WTC11 (cell line): ENCODE data around the gene ELOVL7. TPM values are rescaled to one million over a fixed set of nuclear protein-coding genes. Genes with fewer than 3 reads are reported as not detected.
A peak's percentile ranks its signal among the peaks of the same experiment; 100 is the strongest.

ENCODE experiments used
- ATAC-seq: fragments of 200-7000 bp; cut with Tn5 transposase; 2 replicates; pipeline ENCODE4 v1.10.0; 2021; ENCODE audit warnings: mild to moderate bottlenecking, moderate library complexity
- CTCF ChIA-PET: fragments of 300-600 bp; sonication (Branson Sonifier 250); formaldehyde crosslinking; loops from one replicate; lab custom pipeline; 2021; ENCODE audit warnings: antibody characterized with exemption; lab: Charles Lee
- POLR2A ChIA-PET: fragments of 350-600 bp; sonication (Branson Sonifier 250); formaldehyde crosslinking; loops from one replicate; lab custom pipeline; 2021; ENCODE audit warnings: antibody characterized with exemption; lab: Charles Lee
- DNase-seq: peaks from one replicate; pipeline ENCODE4 v3.0.0; 2021; ENCODE audit warnings: low spot score
- H3K27ac Mint-ChIP-seq: 2 replicates; pipeline ENCODE4 v1.8.0; 2021; ENCODE audit warnings: mixed read lengths
- H3K27me3 Mint-ChIP-seq: 2 replicates; pipeline ENCODE4 v1.8.0; 2021; ENCODE audit warnings: low read depth, mild to moderate bottlenecking, moderate library complexity, mixed read lengths
- H3K36me3 Mint-ChIP-seq: 2 replicates; pipeline ENCODE4 v1.8.0; 2021; ENCODE audit warnings: mixed read lengths
- H3K4me1 Mint-ChIP-seq: 2 replicates; pipeline ENCODE4 v1.8.0; 2022; ENCODE audit warnings: mixed read lengths
- H3K4me3 Mint-ChIP-seq: 2 replicates; pipeline ENCODE4 v1.8.0; 2021; ENCODE audit warnings: mild to moderate bottlenecking, moderate library complexity, mixed read lengths
- H3K9me3 Mint-ChIP-seq: 2 replicates; pipeline ENCODE4 v1.8.0; 2021; ENCODE audit warnings: mixed read lengths
- AR ChIP-seq: fragments of 250-450 bp; sonication (Bioruptor Pico); IDR thresholded peaks from 2 replicates; pipeline ENCODE4 v1.9.0; 2021; ENCODE audit warnings: mild to moderate bottlenecking
- CTCF ChIP-seq: fragments of 200-600 bp; IDR thresholded peaks from 2 replicates; pipeline ENCODE4 v1.8.0; 2022; ENCODE audit warnings: antibody characterized with exemption
- FOXJ3 ChIP-seq: sonication (generic); formaldehyde crosslinking; IDR thresholded peaks from 2 replicates; pipeline ENCODE4 v1.9.0; 2021; ENCODE audit warnings: missing genetic modification reagents, mild to moderate bottlenecking, borderline replicate concordance
- GRHL2 ChIP-seq: fragments of 250-450 bp; sonication (Bioruptor Pico); IDR thresholded peaks from 2 replicates; pipeline ENCODE4 v1.8.0; 2022; ENCODE audit warnings: mild to moderate bottlenecking, moderate library complexity; ENCODE audit not compliant: insufficient replicate concordance, severe bottlenecking
- HMGA2 ChIP-seq: fragments of 250-450 bp; sonication (Bioruptor Pico); IDR thresholded peaks from 2 replicates; pipeline ENCODE4 v1.4.0; 2021; ENCODE audit warnings: mild to moderate bottlenecking, moderate library complexity
- IRF1 ChIP-seq: sonication (generic); formaldehyde crosslinking; IDR thresholded peaks from 2 replicates; pipeline ENCODE4 v1.8.0; 2023; ENCODE audit warnings: missing genetic modification reagents
- IRF2 ChIP-seq: sonication (generic); formaldehyde crosslinking; IDR thresholded peaks from 2 replicates; pipeline ENCODE4 v1.8.0; 2022; ENCODE audit warnings: low read depth, missing genetic modification reagents, borderline replicate concordance
- JAZF1 ChIP-seq: fragments of 250-450 bp; sonication (Bioruptor Pico); IDR thresholded peaks from 2 replicates; pipeline ENCODE4 v1.9.0; 2021; ENCODE audit warnings: moderate library complexity, mild to moderate bottlenecking, inconsistent platforms
- SP1 ChIP-seq: sonication (generic); formaldehyde crosslinking; conservative IDR thresholded peaks from 2 replicates; pipeline ENCODE4 v1.8.1; 2022; ENCODE audit warnings: missing genetic modification reagents
- ZNF121 ChIP-seq: sonication (generic); formaldehyde crosslinking; IDR thresholded peaks from 2 replicates; pipeline ENCODE4 v1.8.0; 2023; ENCODE audit warnings: missing genetic modification reagents
- ZNF138 ChIP-seq: sonication (generic); formaldehyde crosslinking; conservative IDR thresholded peaks from 2 replicates; pipeline ENCODE4 v1.8.1; 2022; ENCODE audit warnings: mild to moderate bottlenecking, moderate library complexity, missing genetic modification reagents
- ZNF416 ChIP-seq: fragments of 250-450 bp; sonication (Bioruptor Pico); IDR thresholded peaks from 2 replicates; pipeline ENCODE4 v1.9.0; 2021; ENCODE audit warnings: mild to moderate bottlenecking, inconsistent platforms
- ZNF671 ChIP-seq: fragments of 250-450 bp; sonication (Bioruptor Pico); IDR thresholded peaks from 2 replicates; pipeline ENCODE4 v1.8.0; 2021; ENCODE audit warnings: mild to moderate bottlenecking
- total RNA-seq: library from RNA; stranded (reverse); gene quantifications from 3 replicates; pipeline ENCODE4 v1.2.3, GENCODE V29; 2021

ELOVL7 gene
- total RNA-seq, 1 experiment from 2014 or later, result 7.1 TPM

- Mint-ChIP-seq H3K36me3 (peaks cover 28% of the 10 kb centered on the region), H3K4me1 (peaks cover 14% of the 10 kb centered on the region), H3K4me3 (no peak overlapping the region)
- ATAC-seq, result no peak
- CTCF ChIA-PET, result no interaction called here
- POLR2A ChIA-PET, result no interaction called here
- TF ChIP-seq IRF1 (CRISPR knock-in tag), result no peak
- no peak for TF ChIP-seq GRHL2 (CRISPR knock-in tag)
- TF ChIP-seq ZNF138, result no peak
- TF ChIP-seq AR (CRISPR knock-in tag), result no peak
- no peak for TF ChIP-seq JAZF1 (CRISPR knock-in tag)
- no peak for TF ChIP-seq ZNF416
- TF ChIP-seq HMGA2 (CRISPR knock-in tag), result no peak
- TF ChIP-seq ZNF671 (CRISPR knock-in tag), result no peak
- TF ChIP-seq, all 79 proteins: peak for 0
- no peaks in the 10 kb centered on the region for H3K27me3 Mint-ChIP-seq
- H3K27ac Mint-ChIP-seq, result no peak overlapping the region
- H3K9me3 Mint-ChIP-seq, result peaks cover 20% of the 10 kb centered on the region
- DNase-seq, result no peak
These were observed 43.7 kb upstream of the ELOVL7 start for GRCh38 chr5:60887746-60888145.

GRCh38 chr5:60887096-60887495 lies 43.0 kb upstream of the ELOVL7 start:
- ChIA-PET POLR2A (no interaction called here), CTCF (no interaction called here)
- DNase-seq, result no peak
- Mint-ChIP-seq H3K27ac (no peak overlapping the region), H3K27me3 (no peaks in the 10 kb centered on the region), H3K4me1 (peaks cover 12% of the 10 kb centered on the region), H3K9me3 (peaks cover 19% of the 10 kb centered on the region), H3K36me3 (peaks cover 28% of the 10 kb centered on the region), H3K4me3 (no peak overlapping the region)
- TF ChIP-seq ZNF121 (CRISPR knock-in tag) (peak; percentile 55; the same call in 1 of the 2 replicates), FOXJ3 (CRISPR knock-in tag) (no peak)
- ATAC-seq, result no peak

- no peak for ATAC-seq
- Mint-ChIP-seq H3K27me3 (no peaks in the 10 kb centered on the region; the same call in 1 of the 2 replicates), H3K4me1 (peaks cover 4% of the 10 kb centered on the region; the same call in 1 of the 2 replicates), H3K36me3 (peaks cover 32% of the 10 kb centered on the region), H3K4me3 (no peak overlapping the region), H3K9me3 (peaks cover 25% of the 10 kb centered on the region), H3K27ac (no peak overlapping the region)
- CTCF ChIA-PET, result no interaction called here
- no peak for TF ChIP-seq IRF2 (CRISPR knock-in tag)
- TF ChIP-seq, all 79 proteins: peak for 0
- no peak for DNase-seq
- POLR2A ChIA-PET, result no interaction called here
These were observed 42.1 kb upstream of the ELOVL7 start for GRCh38 chr5:60886158-60886557.

GRCh38 chr5:60883229-60883628 lies 39.2 kb upstream of the ELOVL7 start:
- H3K4me1 Mint-ChIP-seq, result no peaks in the 10 kb centered on the region
- ATAC-seq, result no peak
- H3K9me3 Mint-ChIP-seq, result peaks cover 52% of the 10 kb centered on the region
- H3K36me3 Mint-ChIP-seq, result peaks cover 58% of the 10 kb centered on the region
- ChIA-PET CTCF (no interaction called here), POLR2A (no interaction called here)
- no peak overlapping the region for H3K4me3 Mint-ChIP-seq
- peaks cover 12% of the 10 kb centered on the region for H3K27me3 Mint-ChIP-seq
- no peak overlapping the region for H3K27ac Mint-ChIP-seq
- TF ChIP-seq SP1 (no peak), CTCF (peak; percentile 28; the same call in 1 of the 2 replicates)
- DNase-seq, result no peak
